ENCODE data around the gene DPP7.

DNA sequence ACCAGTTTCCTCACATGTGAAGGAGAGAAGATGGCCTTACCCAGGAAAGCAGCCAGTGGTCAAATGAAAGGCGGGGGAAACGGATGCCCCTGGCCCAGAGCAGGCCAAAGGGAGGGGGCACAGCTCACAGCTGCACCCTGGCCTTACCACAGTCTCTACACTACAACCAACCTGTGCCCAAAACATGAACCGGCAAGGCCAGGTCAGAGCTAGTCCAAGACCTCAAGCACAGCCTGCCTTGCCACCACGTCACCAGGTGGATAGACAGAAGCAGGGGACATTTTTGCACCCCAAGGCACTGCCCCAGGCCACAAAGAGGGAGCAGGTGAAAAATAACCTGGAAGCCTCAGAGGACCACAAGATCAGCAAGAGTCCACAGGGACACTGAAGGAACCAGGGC, 28.9 kb upstream of the DPP7 start:
- TF ChIP-seq ARID1B (IDR thresholded peaks at IDR 0.05), result no peak
- no peak for TF ChIP-seq MYBL2 (IDR thresholded peaks at IDR 0.05; ENCODE audit: low read depth)
- no peak for TF ChIP-seq MYBL2 (CRISPR knock-in tag; IDR thresholded peaks at IDR 0.05; ENCODE audit: borderline replicate concordance)
- TF ChIP-seq HDAC2 (IDR thresholded peaks at IDR 0.05), result no peak
- no peak for TF ChIP-seq EZH2 (IDR thresholded peaks at IDR 0.05; ENCODE audit: borderline replicate concordance, low read depth, low read length)
- TF ChIP-seq RFX5 (IDR thresholded peaks at IDR 0.05; ENCODE audit: low read depth, low read length), result no peak
- no peak for TF ChIP-seq PHF8 (IDR thresholded peaks at IDR 0.05; ENCODE audit: borderline replicate concordance, low read length)
- TF ChIP-seq, protein P1, sequence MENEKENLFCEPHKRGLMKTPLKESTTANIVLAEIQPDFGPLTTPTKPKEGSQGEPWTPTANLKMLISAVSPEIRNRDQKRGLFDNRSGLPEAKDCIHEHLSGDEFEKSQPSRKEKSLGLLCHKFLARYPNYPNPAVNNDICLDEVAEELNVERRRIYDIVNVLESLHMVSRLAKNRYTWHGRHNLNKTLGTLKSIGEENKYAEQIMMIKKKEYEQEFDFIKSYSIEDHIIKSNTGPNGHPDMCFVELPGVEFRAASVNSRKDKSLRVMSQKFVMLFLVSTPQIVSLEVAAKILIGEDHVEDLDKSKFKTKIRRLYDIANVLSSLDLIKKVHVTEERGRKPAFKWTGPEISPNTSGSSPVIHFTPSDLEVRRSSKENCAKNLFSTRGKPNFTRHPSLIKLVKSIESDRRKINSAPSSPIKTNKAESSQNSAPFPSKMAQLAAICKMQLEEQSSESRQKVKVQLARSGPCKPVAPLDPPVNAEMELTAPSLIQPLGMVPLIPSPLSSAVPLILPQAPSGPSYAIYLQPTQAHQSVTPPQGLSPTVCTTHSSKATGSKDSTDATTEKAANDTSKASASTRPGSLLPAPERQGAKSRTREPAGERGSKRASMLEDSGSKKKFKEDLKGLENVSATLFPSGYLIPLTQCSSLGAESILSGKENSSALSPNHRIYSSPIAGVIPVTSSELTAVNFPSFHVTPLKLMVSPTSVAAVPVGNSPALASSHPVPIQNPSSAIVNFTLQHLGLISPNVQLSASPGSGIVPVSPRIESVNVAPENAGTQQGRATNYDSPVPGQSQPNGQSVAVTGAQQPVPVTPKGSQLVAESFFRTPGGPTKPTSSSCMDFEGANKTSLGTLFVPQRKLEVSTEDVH (IDR thresholded peaks at IDR 0.05; ENCODE audit: low read depth, partially characterized antibody), result no peak
- TF ChIP-seq PHB2 (IDR thresholded peaks at IDR 0.05; ENCODE audit: low read depth), result no peak
- TF ChIP-seq DPF2 (IDR thresholded peaks at IDR 0.05), result no peak

All from K562 (cell line).